Mesothelial cell of epicardium (in vitro differentiated cells): Measurements from ENCODE around the gene CLOCK. TPM values are rescaled to one million over a fixed set of nuclear protein-coding genes. Genes with fewer than 3 reads are reported as not detected.

Experiments used
- DNase-seq, 2 experiments: peaks; one replicate each; pipeline ENCODE4 v3.0.0; 2021; ENCODE audit warnings: low spot score in 2 of 2; ENCODE audit not compliant: unreplicated experiment in 2 of 2
- H3K27ac Mint-ChIP-seq: 2 replicates; pipeline ENCODE4 v1.8.0; 2021; ENCODE audit warnings: mixed read lengths
- H3K27me3 Mint-ChIP-seq: 2 replicates; pipeline ENCODE4 v1.8.0; 2021; ENCODE audit warnings: low read depth, mixed read lengths
- H3K36me3 Mint-ChIP-seq: 2 replicates; pipeline ENCODE4 v1.8.0; 2021; ENCODE audit warnings: mixed read lengths
- H3K4me1 Mint-ChIP-seq: 2 replicates; pipeline ENCODE4 v1.8.0; 2021; ENCODE audit warnings: mixed read lengths
- H3K4me3 Mint-ChIP-seq: 2 replicates; pipeline ENCODE4 v1.8.0; 2021; ENCODE audit warnings: mild to moderate bottlenecking, moderate library complexity, mixed read lengths
- H3K9me3 Mint-ChIP-seq: 2 replicates; pipeline ENCODE4 v1.8.0; 2021; ENCODE audit warnings: mixed read lengths
- CTCF ChIP-seq: fragments of 200-600 bp; sonication (generic); IDR thresholded peaks from one replicate; pipeline ENCODE4 v1.5.0; 2021; ENCODE audit warnings: antibody characterized with exemption; ENCODE audit not compliant: unreplicated experiment
- total RNA-seq: library from RNA; stranded (reverse); gene quantifications from 3 replicates; pipeline ENCODE4 v1.2.1, GENCODE V29; 2021

Gene CLOCK
- total RNA-seq, 1 donor from 2014 or later = 19.8 TPM

GRCh38 chr4:55475394-55476243 lies 71.1 kb downstream of the CLOCK start:
- DNase-seq = no peak
- TF ChIP-seq CTCF = no peak
- no peak overlapping the region for H3K4me3 Mint-ChIP-seq
- no peaks in the 10 kb centered on the region for H3K27me3 Mint-ChIP-seq
- peaks cover 30% of the 10 kb centered on the region for H3K36me3 Mint-ChIP-seq
- peaks cover 18% of the 10 kb centered on the region for H3K9me3 Mint-ChIP-seq
- H3K4me1 Mint-ChIP-seq = no peaks in the 10 kb centered on the region
- H3K27ac Mint-ChIP-seq = no peak overlapping the region

- Mint-ChIP-seq H3K27ac (no peak overlapping the region), H3K9me3 (peaks cover 14% of the 10 kb centered on the region), H3K36me3 (peaks cover 26% of the 10 kb centered on the region), H3K27me3 (no peaks in the 10 kb centered on the region), H3K4me1 (no peaks in the 10 kb centered on the region), H3K4me3 (no peak overlapping the region)
- no peak for TF ChIP-seq CTCF
- no peak for DNase-seq
Observed at GRCh38 chr4:55469979-55470378, 76.7 kb downstream of the CLOCK start.

GRCh38 chr4:55468724-55469123 lies 78.0 kb downstream of the CLOCK start:
- no peaks in the 10 kb centered on the region for H3K4me1 Mint-ChIP-seq
- no peak for DNase-seq
- H3K27me3 Mint-ChIP-seq = no peaks in the 10 kb centered on the region
- no peak overlapping the region for H3K27ac Mint-ChIP-seq
- peaks cover 14% of the 10 kb centered on the region for H3K36me3 Mint-ChIP-seq
- H3K9me3 Mint-ChIP-seq = peaks cover 4% of the 10 kb centered on the region
- no peak overlapping the region for H3K4me3 Mint-ChIP-seq
- TF ChIP-seq CTCF = no peak

- Mint-ChIP-seq H3K9me3 (peaks cover 4% of the 10 kb centered on the region), H3K36me3 (peaks cover 20% of the 10 kb centered on the region), H3K4me3 (no peak overlapping the region), H3K27me3 (no peaks in the 10 kb centered on the region), H3K4me1 (no peaks in the 10 kb centered on the region), H3K27ac (no peak overlapping the region)
- no peak for TF ChIP-seq CTCF
- no peak for DNase-seq
Observed at GRCh38 chr4:55466001-55466400, 80.7 kb downstream of the CLOCK start.

GRCh38 chr4:55458611-55459010 lies 88.1 kb downstream of the CLOCK start:
- no peak overlapping the region for H3K27ac Mint-ChIP-seq
- no peaks in the 10 kb centered on the region for H3K27me3 Mint-ChIP-seq
- no peak overlapping the region for H3K4me3 Mint-ChIP-seq
- DNase-seq = no peak
- TF ChIP-seq CTCF = no peak
- no peaks in the 10 kb centered on the region for H3K4me1 Mint-ChIP-seq
- H3K36me3 Mint-ChIP-seq = peaks cover 15% of the 10 kb centered on the region
- H3K9me3 Mint-ChIP-seq = no peaks in the 10 kb centered on the region
